T-cell (primary cell): ENCODE results near the gene LINC00305. TPM values are rescaled to one million over a fixed set of nuclear protein-coding genes. Genes with fewer than 3 reads are reported as not detected.

Source experiments
- ATAC-seq, 4 experiments: fragments of 200-7000 bp in 3 of 4; fragments of 150-1000 bp in 1 of 4; cut with Tn5 transposase; replicated peaks in 1 of 4; 1 replicate in 3 of 4; 2 replicates in 1 of 4; pipeline ENCODE4 v1.10.0; 2021; ENCODE audit warnings: moderate library complexity in 3 of 4, mild to moderate bottlenecking in 2 of 4, moderate number of reproducible peaks in 1 of 4
- CTCF ChIA-PET, 2 donors: fragments of 300-600 bp; sonication (Branson Sonifier 250); formaldehyde crosslinking; loops; one replicate each; lab custom pipeline; 2022; ENCODE audit warnings: antibody characterized with exemption in 2 of 2; lab: Charles Lee
- POLR2A ChIA-PET, 2 donors: fragments of 300-600 bp; sonication (Branson Sonifier 250); formaldehyde crosslinking; loops; one replicate each; lab custom pipeline; 2022; ENCODE audit warnings: antibody characterized with exemption in 2 of 2; lab: Charles Lee
- DNase-seq, 35 experiments: peaks; one replicate each; pipeline versions ENCODE4 v3.0.0 to v3.0.0-alpha.2; 2013 to 2023
- H3K27ac ChIP-seq: one replicate; pipeline ENCODE4 v1.5.1; 2013; ENCODE audit warnings: low read length
- H3K27me3 ChIP-seq, 2 experiments: replicated peaks in 1 of 2; 1 replicate in 1 of 2; 2 replicates in 1 of 2; pipeline versions ENCODE4 v1.6.1 to v1.7.0; 2013; ENCODE audit warnings: low read length in 1 of 2, mixed read lengths in 1 of 2; ENCODE audit not compliant: control insufficient read depth in 2 of 2, insufficient read depth in 2 of 2; ENCODE audit errors: extremely low read depth in 1 of 2
- H3K36me3 ChIP-seq, 2 donors: 1 replicate in 1 of 2; 2 replicates in 1 of 2; pipeline versions ENCODE4 v1.6.1 to v1.7.0; 2013; ENCODE audit warnings: low read length in 1 of 2; ENCODE audit not compliant: control insufficient read depth in 2 of 2, insufficient read depth in 1 of 2; ENCODE audit errors: extremely low read depth in 1 of 2
- H3K4me1 ChIP-seq, 2 experiments: 1 replicate in 1 of 2; 2 replicates in 1 of 2; pipeline versions ENCODE4 v1.6.1 to v1.7.0; 2013; ENCODE audit warnings: low read length in 2 of 2, mixed read lengths in 1 of 2; ENCODE audit not compliant: insufficient read depth in 2 of 2, control insufficient read depth in 1 of 2; ENCODE audit errors: extremely low read depth in 1 of 2
- H3K4me3 ChIP-seq, 2 donors: 1 replicate in 1 of 2; 2 replicates in 1 of 2; pipeline versions ENCODE4 v1.5.1 to v1.7.0; 2013; ENCODE audit warnings: mild to moderate bottlenecking in 2 of 2, low read length in 1 of 2, moderate library complexity in 1 of 2; ENCODE audit not compliant: control insufficient read depth in 1 of 2; ENCODE audit errors: extremely low read depth in 1 of 2
- H3K9me3 ChIP-seq: 2 replicates; pipeline ENCODE4 v1.7.0; 2013
- H3K27ac Mint-ChIP-seq, 2 donors: one replicate each; pipeline ENCODE4 v1.8.0; 2020 to 2021; ENCODE audit warnings: mild to moderate bottlenecking in 2 of 2, mixed read lengths in 2 of 2
- H3K27me3 Mint-ChIP-seq, 2 donors: one replicate each; pipeline ENCODE4 v1.8.0; 2021 to 2022; ENCODE audit warnings: mixed read lengths in 2 of 2
- H3K36me3 Mint-ChIP-seq: one replicate; pipeline ENCODE4 v1.8.0; 2021; ENCODE audit warnings: mixed read lengths
- H3K4me1 Mint-ChIP-seq, 3 donors: one replicate each; pipeline ENCODE4 v1.8.0; 2020 to 2022; ENCODE audit warnings: mixed read lengths in 3 of 3, mild to moderate bottlenecking in 1 of 3
- H3K4me3 Mint-ChIP-seq, 3 donors: one replicate each; pipeline ENCODE4 v1.8.0; 2020 to 2022; ENCODE audit warnings: mild to moderate bottlenecking in 3 of 3, mixed read lengths in 3 of 3, moderate library complexity in 3 of 3
- H3K9me3 Mint-ChIP-seq, 3 donors: one replicate each; pipeline ENCODE4 v1.8.0; 2020 to 2022; ENCODE audit warnings: mixed read lengths in 3 of 3
- WGBS: methylation state at CpG from one replicate; pipeline ENCODE4 v1.1.5; 2013; ENCODE audit warnings: missing lambda C conversion rate; ENCODE audit not compliant: insufficient coverage; 5-methylcytosine and 5-hydroxymethylcytosine counted together
- total RNA-seq, 35 experiments: library from RNA in 6 of 35; stranded (reverse) in 6 of 35; fragments of 120-200 nt in 1 of 35; gene quantifications; one replicate each; pipeline versions ENCODE4 v1.2.1 to v1.2.4 and lab custom pipeline; 2013 to 2026

LINC00305 gene
- total RNA-seq, 5 donors from 2014 or later (not counting 1 experiment from before 2014, with no cell fraction given) = not detected

GRCh38 chr18:64055019-64055418 lies 93.9 kb downstream of the LINC00305 start:
- H3K36me3 ChIP-seq = no peaks in the 10 kb centered on the region
- no peak for DNase-seq
- no CpG with 5 or more reads among the region's 3 CpGs for WGBS
- Mint-ChIP-seq H3K4me1 (no peaks in the 10 kb centered on the region), H3K36me3 (no peaks in the 10 kb centered on the region), H3K27me3 (no peaks in the 10 kb centered on the region), H3K4me3 (no peak overlapping the region), H3K9me3 (peaks cover 0 to 6% (median 4%) of the 10 kb centered on the region in 3 donors), H3K27ac (no peak overlapping the region)
- POLR2A ChIA-PET = no interaction called here
- ATAC-seq = no peak
- CTCF ChIA-PET = no interaction called here
- H3K27ac ChIP-seq = no peak overlapping the region
- no peaks in the 10 kb centered on the region for H3K4me1 ChIP-seq
- H3K27me3 ChIP-seq = no peaks in the 10 kb centered on the region
- no peak overlapping the region for H3K4me3 ChIP-seq
- H3K9me3 ChIP-seq = no peaks in the 10 kb centered on the region

DNA sequence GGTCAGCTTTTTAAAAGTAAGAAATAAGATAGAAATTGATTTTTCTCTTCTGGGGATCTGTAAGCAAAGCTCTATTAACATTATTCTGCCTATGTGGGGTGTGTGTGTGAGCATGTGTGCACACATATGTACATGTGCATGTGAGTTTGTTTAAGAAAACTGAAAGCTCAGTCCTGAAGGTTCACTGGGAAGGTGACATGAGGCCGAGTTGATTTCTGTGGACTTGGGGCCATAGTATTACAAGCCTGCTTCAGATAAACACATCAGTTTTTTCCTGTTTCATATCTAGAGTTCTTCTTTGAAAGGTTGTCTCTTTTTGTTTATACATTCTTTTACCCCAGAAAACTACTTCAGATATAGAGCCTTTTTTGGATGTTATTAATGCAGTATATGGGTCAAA lies 95.6 kb downstream of the LINC00305 start:
- H3K27ac Mint-ChIP-seq = no peak overlapping the region
- DNase-seq = no peak
- ChIA-PET POLR2A (no interaction called here), CTCF (no interaction called here)
- no peaks in the 10 kb centered on the region for H3K27me3 Mint-ChIP-seq
- no peaks in the 10 kb centered on the region for H3K36me3 Mint-ChIP-seq
- Histone ChIP-seq H3K36me3 (no peaks in the 10 kb centered on the region), H3K4me3 (no peak overlapping the region), H3K4me1 (no peaks in the 10 kb centered on the region), H3K9me3 (no peaks in the 10 kb centered on the region), H3K27me3 (no peaks in the 10 kb centered on the region), H3K27ac (no peak overlapping the region)
- no peaks in the 10 kb centered on the region for H3K4me1 Mint-ChIP-seq
- no peak for ATAC-seq
- no CpG with 5 or more reads among the region's 1 CpG for WGBS
- no peaks in the 10 kb centered on the region for H3K9me3 Mint-ChIP-seq
- H3K4me3 Mint-ChIP-seq = no peak overlapping the region

DNA sequence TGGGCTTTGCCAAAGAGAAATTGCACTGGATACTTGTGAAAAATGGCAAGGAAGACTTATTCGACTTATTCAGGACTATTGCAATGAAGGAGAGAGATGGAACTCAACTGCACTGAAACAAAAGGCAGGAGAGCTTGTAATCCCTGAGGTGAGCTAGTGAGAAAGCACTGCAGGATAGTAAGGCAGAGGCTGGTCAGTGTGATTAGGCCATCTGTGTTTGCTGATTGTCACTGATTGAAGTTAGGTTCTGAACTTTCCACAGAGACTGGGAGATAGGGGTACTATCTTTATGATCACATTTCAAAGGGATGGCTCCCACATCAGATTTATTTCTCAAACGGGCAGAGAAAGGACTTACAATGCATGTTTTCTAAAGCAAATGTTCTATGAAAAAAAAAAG lies 96.1 kb downstream of the LINC00305 start:
- Histone ChIP-seq H3K9me3 (no peaks in the 10 kb centered on the region), H3K4me1 (no peaks in the 10 kb centered on the region), H3K27me3 (no peaks in the 10 kb centered on the region), H3K27ac (no peak overlapping the region), H3K4me3 (no peak overlapping the region), H3K36me3 (no peaks in the 10 kb centered on the region)
- no peaks in the 10 kb centered on the region for H3K9me3 Mint-ChIP-seq
- WGBS = 90% methylated on average over 1 of the region's 2 CpGs
- DNase-seq (no peak), ATAC-seq (no peak)
- no peaks in the 10 kb centered on the region for H3K4me1 Mint-ChIP-seq
- no peaks in the 10 kb centered on the region for H3K27me3 Mint-ChIP-seq
- POLR2A ChIA-PET = no interaction called here
- no peaks in the 10 kb centered on the region for H3K36me3 Mint-ChIP-seq
- H3K4me3 Mint-ChIP-seq = no peak overlapping the region
- H3K27ac Mint-ChIP-seq = no peak overlapping the region
- CTCF ChIA-PET = no interaction called here

DNA sequence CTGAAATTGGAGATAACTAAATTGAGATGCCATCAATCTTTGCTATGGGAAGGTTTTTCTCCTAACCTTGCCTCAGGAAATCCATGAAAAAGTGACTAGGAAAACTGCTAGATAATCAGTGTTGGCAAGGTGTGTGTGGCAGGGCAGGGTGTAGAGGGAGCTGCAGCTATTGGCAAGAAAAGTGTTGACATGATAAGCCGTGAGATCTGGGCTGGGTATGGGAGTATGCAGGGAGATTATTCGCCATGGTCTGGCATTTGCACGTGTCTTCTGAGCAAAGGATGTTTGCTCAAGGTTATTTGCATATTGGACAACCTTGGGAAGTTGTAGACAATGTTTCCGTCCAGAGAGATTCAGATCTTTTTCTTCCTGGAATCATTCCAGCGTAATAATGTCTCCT lies 104.3 kb downstream of the LINC00305 start:
- Histone ChIP-seq H3K27me3 (no peaks in the 10 kb centered on the region), H3K36me3 (no peaks in the 10 kb centered on the region), H3K4me3 (no peak overlapping the region), H3K9me3 (no peaks in the 10 kb centered on the region), H3K4me1 (no peaks in the 10 kb centered on the region), H3K27ac (no peak overlapping the region)
- H3K27ac Mint-ChIP-seq = no peak overlapping the region
- POLR2A ChIA-PET = no interaction called here
- CTCF ChIA-PET = interaction anchor here (0.6 to 1.2 kb wide), 2 partner anchors 23 to 526 kb away, joined by 3 read pairs; no protein-coding TSS in a partner anchor
- no peaks in the 10 kb centered on the region for H3K4me1 Mint-ChIP-seq
- H3K4me3 Mint-ChIP-seq = no peak overlapping the region
- H3K27me3 Mint-ChIP-seq = no peaks in the 10 kb centered on the region
- no peaks in the 10 kb centered on the region for H3K36me3 Mint-ChIP-seq
- DNase-seq (no peak), ATAC-seq (no peak)
- no peaks in the 10 kb centered on the region for H3K9me3 Mint-ChIP-seq
- WGBS = 84% methylated on average over 2 of the region's 5 CpGs

DNA sequence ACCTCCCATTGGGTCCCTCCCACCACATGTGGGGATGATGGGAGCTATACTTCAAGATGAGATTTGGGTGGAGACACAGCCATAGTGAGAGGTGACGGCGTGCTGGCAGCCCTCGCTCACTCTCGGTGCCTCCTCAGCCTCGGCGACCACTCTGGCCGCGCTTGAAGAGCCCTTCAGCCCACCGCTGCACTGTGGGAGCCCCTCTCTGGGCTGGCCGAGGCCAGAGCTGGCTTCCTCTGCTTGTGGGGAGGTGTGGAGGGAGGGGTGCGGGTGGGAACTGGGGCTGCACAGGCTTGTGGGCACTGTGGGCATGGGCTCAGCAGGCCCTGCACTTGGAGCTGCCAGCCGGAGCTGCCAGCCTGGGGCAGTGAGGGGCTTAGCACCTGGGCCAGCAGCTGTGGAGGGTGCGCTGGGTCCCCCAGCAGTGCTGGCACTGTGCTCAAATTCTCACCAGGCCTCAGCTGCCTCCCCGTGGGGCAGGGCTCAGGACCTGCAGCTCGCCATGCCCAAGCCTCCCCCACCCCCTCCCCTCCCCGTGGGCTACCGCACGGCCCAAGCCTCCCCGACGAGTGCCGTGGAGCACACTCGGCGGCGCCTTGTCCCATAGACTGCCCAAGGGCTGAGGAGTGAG lies 106.0 kb downstream of the LINC00305 start:
- CTCF ChIA-PET = interaction anchor here in 1 of 2 donors (0.6 kb wide), 1 partner anchor 523 kb away, joined by 4 read pairs; no protein-coding TSS in a partner anchor
- H3K27ac Mint-ChIP-seq = no peak overlapping the region
- no peak overlapping the region for H3K4me3 Mint-ChIP-seq
- no peaks in the 10 kb centered on the region for H3K27me3 ChIP-seq
- POLR2A ChIA-PET = interaction anchor here in 1 of 2 donors (0.8 kb wide), 1 partner anchor 68 kb away, joined by 6 read pairs; no protein-coding TSS in a partner anchor
- WGBS = 93% methylated on average over 16 of the region's 24 CpGs
- H3K9me3 Mint-ChIP-seq = no peaks in the 10 kb centered on the region
- DNase-seq (no peak), ATAC-seq (no peak)
- no peaks in the 10 kb centered on the region for H3K36me3 ChIP-seq
- no peaks in the 10 kb centered on the region for H3K4me1 ChIP-seq
- H3K36me3 Mint-ChIP-seq = no peaks in the 10 kb centered on the region
- peaks cover 0 to 3% of the 10 kb centered on the region in 2 donors for H3K27me3 Mint-ChIP-seq
- H3K27ac ChIP-seq = no peak overlapping the region
- no peaks in the 10 kb centered on the region for H3K4me1 Mint-ChIP-seq
- H3K4me3 ChIP-seq = no peak overlapping the region
- H3K9me3 ChIP-seq = no peaks in the 10 kb centered on the region

DNA sequence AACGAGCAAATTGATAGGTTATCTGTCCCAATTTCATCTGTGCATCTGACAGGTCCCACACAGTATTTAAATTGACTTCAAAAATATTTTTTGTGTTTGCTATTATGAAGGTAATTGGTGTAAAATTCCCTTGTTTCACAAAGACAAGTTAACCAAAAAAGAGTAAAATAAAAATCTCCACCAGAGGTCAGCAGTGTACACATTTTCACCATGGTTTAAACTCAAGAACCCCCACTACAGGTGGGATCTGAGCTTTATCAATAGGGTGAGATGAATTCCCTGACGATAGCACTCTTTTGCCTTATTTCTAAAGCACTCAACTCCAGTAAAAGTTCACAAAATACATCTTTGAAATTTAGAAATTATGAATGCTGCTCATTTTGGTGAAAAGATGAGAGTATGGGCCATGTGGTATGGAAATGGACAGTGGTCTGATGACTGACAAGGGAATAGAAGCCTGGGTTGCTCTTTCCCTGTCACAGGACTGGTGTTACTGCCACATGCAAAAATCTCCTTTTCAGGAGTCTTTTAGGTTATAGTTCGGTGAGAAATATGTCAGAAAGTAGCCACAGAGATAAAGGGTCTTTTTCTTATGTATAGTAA lies 111.0 kb downstream of the LINC00305 start:
- ChIA-PET POLR2A (no interaction called here), CTCF (interaction anchor here in 1 of 2 donors (0.6 to 1.0 kb wide), 2 partner anchors 49 to 535 kb away, joined by 3 read pairs; no protein-coding TSS in a partner anchor)
- no CpG with 5 or more reads among the region's 3 CpGs for WGBS
- Histone ChIP-seq H3K9me3 (no peaks in the 10 kb centered on the region), H3K36me3 (no peaks in the 10 kb centered on the region), H3K27me3 (no peaks in the 10 kb centered on the region), H3K4me1 (no peaks in the 10 kb centered on the region), H3K27ac (no peak overlapping the region), H3K4me3 (no peak overlapping the region)
- Mint-ChIP-seq H3K4me3 (no peak overlapping the region), H3K36me3 (no peaks in the 10 kb centered on the region), H3K4me1 (no peaks in the 10 kb centered on the region), H3K27me3 (peaks cover 0 to 7% of the 10 kb centered on the region in 2 donors), H3K27ac (no peak overlapping the region), H3K9me3 (no peaks in the 10 kb centered on the region)
- DNase-seq (peak in 1 of 35 experiments; percentile 35), ATAC-seq (no peak)
